Stromal cell of bone marrow (primary cell): Measurements from ENCODE around the gene SERPINA12.

Experiments
- DNase-seq: peaks from one replicate; pipeline ENCODE4 v3.0.0-alpha.2; 2012; ENCODE audit warnings: low read depth

SERPINA12 gene

DNA sequence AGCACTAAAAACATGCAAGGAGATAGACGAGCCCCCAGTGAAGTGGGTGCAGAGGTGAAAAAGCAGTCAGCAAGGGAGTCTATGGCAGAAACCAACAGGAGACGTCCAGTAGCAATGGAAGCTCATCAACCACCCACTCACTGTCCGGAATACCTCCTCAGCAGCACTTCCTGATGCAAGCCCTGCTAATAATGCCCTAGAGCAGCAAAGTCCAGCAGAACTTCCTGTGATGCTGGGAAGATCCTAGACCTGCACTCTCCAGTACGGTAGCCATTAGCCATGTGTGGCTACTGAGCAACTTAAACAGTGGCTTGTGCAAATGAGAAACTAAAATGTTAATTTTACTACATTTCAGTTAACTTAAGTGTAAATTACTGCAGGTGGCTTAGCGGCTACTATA, 44.2 kb downstream of the SERPINA12 start:
- DNase-seq, result no peak

DNA sequence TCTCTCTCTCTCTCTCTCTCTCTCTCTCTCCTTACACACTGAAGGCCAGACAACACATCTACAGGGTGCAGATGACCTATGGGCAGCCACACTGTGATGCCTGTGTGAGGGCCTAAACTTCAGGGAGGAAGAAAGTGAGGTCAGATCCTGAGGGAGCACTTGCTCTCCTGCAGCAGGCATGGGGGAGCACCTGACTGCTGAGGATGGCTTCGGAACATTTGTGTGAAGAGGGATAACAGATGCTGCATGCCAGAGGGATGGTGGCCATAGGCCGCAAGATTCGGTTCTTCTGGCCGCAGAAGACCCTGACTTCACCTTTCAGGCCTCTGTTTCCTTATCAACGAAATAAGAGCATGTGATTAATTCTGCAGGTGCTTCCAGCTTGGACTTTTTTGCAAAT, 45.0 kb downstream of the SERPINA12 start:
- no peak for DNase-seq

DNA sequence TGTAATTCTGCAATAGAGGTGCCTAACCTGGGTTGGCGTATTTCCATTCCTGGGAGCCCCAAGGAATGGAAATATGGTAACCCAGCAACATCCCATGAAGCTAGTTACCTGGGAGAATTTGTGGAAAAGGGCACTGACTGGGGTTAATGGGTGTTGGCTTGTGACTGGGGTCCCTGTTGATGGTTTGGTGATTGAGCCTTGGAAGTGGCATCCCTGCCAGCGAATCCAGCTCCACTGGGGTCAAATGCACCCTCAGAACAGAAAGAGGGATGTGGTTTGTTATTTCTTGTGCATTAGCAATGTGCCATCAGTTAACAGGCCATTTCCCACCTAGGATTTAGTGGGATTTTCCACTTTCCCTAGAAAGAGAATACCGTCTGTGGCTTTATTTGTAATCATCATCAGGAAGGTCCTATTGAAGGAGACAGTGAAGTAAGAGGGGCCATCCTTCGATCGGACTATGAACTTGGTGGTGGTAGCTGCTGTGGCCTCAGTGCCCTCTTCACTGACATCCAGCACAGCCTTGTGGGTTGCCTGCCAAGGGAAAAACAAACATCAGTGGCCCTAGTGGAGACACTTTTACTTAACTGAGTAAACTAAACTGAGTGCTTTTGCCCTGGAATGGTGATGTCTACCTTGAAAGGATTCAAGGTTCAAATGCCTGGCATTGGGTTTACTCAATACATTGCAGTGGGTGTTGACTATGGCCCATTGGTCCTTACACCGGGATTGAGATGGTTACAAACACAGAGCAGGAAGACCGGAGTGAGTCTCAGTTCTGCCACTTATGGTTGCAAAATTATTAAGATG, 46.3 kb downstream of the SERPINA12 start:
- DNase-seq, result no peak

DNA sequence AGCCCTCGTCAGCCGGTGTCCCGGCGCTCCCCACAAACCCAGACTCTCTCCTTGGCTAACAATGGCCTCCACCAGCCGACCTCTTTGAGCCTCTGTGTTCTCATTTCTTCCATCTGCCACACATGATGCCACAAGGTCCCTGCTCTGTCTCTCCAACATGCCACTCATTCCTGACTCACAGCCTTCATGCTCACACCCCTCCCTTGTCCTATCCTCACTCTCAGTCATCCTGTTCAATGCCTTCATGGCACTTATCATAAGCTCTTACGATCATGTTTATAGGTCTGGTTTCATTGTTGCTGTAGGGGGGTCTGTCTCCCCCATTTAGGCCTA, 47.1 kb downstream of the SERPINA12 start:
- no peak for DNase-seq

DNA sequence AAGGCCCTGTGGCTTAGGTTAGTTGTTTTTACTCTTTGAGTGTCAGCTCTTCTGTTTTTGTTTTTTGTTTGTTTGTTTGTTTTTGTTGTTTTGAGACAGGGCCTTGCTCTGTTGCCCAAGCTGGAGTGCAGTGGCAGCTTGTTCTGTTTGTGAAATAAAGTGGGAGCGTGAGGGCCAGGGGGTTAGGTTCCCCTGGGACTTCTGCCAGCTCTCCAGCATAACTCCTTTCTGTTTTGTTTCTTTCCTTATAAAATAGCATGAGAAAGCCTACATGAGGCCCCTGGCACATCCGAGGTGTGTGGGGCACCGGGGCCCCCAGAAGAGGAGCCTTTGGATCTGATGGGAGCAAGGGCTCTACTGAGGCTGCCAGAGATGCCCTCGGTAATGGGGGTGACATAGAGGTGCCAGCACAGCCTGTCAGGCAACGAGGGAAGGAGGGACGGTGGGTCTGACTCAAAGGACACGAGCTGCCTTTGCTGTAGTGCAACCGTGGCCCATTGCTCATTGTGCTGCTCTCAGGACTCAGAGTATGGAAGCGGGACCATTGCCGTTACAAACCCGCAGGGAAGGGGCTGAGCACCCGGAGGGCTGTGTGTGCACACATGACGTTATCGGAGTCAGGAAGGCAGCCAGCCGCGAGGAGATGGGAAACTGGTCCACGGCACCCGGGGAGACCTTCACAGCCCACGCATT, 47.6 kb downstream of the SERPINA12 start:
- no peak for DNase-seq

DNA sequence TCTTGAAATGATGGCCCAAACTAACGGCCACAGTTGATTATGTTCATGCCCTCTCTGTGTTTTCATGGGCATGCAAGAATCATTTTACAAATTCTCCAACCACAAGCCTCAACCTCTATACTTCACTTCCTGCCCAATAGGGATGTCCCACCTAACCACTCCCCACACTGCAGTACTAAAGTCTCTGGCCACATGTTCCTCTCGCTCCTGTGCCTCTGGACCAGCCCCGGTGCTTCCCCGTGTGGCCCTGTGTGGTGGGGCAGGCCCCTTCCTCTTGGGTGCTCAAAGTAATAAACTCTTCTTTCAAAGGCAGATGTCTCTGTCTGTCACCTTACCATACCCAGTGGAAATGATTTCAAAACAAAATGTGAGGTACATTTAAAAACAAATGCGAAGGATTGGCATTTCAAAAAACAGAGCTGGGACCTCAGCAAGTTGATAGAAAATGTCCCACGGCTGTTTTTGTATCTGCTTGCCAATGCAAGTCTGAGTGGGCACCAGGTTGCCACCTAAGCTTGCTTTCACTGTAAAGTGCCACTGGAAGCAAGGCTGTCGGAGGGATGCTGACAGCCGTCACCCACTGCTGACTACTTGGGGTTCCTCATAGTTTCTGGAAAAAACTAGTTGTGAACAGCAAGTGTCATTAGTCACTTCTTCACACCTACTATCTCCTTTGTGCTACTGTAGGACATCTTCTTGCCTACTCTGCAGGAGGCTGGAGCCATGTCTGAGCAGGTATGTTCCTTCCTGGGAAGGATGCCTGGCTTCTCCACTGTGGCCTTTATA, 48.4 kb downstream of the SERPINA12 start:
- DNase-seq, result no peak

DNA sequence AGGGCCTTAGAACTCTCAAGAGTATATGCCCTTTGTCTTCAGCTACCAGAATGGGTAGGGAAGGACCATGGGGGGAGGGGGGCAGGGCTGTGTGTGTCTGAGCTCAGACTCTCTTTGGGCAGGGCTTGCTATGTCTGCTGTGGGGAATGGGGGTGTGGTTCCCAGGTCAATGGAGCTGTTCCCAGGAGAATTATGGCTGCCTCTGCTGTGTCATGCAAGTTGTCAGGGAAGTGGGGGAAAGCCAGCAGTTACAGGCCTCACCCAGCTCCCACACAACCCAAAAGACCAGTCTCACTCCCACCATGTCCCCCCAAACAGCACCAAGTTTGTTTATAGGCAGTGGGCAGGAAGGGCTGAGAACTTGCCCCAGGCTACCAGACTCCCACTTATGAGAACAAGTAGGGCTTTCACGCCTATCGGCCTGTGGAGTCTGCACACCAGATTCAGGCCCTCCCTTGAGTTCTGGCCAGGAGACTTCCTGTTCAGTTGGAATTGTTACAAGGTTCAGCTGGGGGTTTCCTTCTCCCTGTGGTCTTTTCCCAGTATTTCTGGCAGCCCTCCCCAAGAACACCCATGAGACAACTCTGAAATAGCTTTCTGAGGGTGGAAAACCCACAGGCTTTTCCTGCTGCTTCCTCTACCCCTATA, 50.6 kb downstream of the SERPINA12 start:
- DNase-seq, result no peak

DNA sequence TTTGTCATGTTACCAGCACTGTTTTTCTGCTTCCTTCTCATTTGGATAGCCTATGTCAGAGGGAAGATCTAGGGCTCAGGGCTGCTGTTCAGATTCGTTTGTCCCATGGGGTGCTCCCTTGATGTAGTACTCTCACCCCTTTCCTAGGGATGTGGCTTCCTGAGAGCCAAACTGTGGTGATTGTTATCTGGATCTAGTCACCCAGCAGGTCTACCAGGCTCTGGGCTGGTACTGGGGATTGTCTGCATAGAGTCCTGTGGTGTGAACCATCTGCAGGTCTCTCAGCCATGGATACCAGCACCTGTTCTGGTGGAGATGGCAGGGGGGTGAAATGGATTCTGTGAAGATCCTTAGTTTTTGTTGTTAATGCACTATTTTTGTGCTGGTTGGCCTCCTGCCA, 51.2 kb downstream of the SERPINA12 start:
- DNase-seq, result no peak

DNA sequence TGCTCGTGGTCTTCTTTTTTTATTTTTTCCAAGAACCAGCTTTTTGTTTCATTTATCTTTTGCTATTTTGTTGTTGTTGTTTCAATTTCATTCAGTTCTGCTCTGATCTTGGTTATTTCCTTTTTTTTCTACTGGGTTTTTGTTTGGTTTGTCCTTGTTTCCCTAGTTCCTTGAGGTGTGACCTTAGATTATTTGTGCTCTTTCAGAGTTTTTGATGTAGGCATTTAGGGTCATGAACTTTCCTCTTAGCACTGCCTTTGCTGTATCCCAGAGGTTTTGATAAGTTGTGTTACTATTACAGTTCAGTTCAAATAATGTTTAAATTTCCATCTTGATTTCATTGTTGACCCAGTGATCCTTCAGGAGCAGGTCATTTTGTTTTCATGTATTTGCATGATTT, 53.3 kb downstream of the SERPINA12 start:
- no peak for DNase-seq

DNA sequence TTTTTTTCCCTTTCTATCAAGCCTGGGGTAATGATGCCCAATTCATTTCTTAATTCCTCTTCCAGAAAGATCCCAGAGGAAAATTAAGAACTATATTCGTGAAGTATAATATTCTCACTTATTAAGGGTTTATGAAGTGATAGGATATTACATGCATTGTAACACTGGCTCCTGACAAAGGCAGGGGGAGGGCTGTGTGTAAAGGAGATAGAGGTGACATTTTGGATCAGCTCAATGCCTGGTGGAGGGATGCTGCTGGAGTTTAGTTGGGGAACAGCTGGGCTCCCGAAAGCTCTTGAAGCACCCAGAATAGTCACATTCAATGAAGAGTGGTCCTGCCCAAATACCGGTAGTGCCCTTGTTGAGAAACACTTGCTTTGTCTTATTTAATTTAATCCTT, 57.4 kb downstream of the SERPINA12 start:
- no peak for DNase-seq

DNA sequence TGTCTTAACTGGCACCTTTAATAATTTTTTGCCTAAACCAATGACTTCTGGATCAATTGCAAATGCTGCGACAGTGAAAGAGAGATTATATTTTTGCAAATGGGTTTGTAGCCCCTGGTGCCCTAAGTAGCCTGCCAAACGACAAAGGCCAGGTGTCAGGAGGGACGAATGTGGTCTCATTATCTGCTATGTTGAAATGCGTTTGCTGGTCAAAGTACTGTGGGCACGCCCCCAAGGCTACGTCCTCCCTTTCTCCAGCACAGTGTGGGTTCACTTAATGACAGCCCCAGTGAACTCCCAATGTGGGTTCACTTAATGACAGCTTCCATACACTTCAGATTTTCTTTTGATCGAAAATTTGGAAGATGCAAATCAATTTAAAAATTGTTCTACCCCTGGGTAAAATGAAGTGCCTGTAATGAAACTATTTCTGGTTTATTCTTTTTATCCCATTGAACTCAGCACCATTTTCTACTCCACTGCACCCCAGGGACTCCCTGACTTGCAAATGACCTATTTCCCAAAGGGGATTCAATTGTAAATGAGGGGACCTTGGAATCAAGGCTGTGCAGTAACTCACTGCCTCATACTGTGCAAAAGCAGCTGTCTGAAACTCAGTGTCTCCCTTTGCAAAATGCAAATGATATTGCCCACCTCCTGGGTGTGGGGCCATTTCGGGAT, 58.0 kb downstream of the SERPINA12 start:
- no peak for DNase-seq

DNA sequence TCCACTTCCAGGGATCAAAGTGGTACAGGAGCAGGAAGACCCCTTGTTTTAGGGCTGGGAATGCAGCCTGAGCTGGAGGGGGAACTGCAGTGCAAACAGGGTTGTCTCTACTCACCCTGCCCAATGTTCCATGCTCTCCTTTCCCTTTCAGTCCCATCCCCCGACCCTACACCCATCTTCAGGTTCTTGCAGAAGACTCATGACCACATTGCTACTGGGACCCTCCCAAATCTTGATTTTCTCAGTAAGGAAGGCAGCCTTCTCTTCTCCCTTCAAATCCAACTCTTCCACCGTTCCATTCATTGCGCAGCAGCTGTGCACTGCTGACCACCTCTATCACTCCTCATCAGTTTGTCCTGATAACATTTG, 58.6 kb downstream of the SERPINA12 start:
- DNase-seq, result no peak

DNA sequence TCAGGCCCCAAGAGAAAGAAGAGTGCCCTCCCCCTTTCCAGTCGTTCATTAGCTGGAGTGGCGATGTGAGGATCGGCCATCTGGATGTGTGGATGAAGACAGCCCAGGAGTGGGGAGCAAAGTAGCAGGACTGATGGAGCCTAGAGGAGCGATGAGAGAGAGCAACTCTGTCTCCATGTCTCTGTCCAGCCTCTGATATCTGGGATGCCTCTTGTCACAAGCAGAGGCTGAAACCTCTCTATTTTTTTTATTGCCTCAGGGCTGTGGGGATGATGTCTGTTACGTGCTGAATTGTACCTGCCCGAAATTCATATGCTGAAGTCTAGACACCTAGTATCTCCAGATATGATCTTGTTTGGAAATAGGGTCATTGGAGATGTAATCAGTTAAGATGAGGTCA, 59.3 kb downstream of the SERPINA12 start:
- DNase-seq, result no peak

DNA sequence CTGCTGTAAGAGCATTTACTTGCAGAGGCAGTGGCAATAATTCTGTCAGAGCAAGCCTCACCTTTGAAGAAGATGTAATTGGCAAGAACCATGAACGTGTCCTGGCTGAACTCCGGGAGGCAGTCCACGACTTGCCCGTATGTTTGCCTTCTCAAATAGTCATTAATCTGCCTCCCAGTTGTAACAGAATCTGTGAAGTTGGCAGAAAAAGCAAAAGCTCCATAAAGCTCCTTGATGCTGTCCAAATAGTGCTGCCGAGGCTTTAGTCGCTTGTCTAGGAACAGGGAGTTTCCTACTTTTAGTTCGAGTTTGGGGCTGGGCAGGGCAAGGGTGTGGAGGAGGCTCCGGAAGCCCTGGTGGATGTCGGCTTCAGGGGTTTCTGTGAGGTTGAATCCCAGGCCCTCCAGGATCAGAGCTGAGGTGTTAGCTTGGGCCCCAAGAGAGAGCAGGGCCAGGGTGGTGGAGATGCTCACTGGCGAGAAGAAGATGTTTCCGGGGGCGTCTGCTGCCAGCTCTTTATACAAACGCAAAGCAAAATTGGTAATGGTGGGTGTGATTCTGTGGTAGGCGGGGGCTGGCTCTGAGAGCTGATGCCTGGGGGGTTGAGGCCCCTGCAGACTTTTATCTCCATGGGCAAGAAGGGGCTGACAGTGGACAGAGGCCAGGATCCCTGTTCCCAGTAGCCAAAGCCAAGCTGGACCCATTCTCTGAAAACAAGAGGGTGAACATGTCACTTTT, 61.0 kb downstream of the SERPINA12 start:
- no peak for DNase-seq

DNA sequence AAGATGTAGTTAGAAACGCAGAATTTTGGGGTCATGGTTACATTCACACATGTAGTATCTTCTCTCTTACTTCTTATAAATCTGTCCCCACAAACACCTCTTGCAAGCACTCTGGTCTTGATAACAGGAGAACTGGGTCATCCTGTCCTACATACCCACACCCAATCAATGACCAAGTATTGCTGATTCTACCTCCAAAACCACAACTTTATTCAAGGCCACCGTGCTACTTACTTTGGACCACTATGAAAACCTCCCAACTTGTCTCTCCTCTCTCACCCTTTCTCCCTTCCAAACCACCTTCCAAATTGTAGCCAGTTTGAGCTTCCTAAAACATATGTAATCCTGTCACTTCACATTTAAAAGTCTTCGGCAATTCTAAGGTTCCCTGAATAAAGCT, 62.1 kb downstream of the SERPINA12 start:
- no peak for DNase-seq

DNA sequence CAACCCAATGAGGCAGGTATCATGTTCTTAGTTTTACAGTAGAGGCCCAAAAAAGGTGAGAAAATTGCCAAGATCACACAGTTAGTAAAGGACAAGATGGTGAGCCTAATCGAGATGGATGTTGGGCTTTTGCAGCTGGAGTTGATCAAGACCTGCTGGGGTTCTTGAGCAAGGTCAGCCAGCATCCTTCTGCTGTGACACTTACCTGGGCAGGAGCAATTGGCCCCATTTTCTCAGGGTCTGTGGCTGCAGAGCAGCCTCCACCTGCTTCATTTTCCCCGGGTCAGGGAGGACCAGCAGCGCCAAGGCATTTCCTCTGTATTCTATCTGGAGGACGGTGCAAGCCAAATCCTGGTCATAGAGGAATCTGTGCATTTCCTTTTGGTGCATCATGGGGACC, 63.1 kb downstream of the SERPINA12 start:
- DNase-seq, result no peak

DNA sequence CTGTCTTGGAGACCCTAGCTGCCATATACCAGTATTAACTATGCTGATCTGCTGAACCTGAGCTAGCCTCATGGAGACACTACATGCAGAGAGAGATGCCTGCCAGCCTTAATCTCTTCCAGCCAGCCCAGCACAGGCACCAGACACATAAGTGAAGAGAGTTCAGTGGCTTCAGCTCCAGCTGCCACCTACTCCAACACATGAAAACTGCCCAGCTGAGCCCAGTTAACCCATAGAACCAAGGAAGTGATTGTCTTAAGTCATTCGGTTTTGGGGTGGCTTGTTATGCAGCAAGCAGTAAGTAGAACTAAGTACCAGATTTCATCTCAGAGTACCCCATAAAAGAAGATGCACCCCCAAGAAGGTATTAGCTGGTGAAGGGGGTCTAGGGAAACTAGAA, 64.3 kb downstream of the SERPINA12 start:
- DNase-seq, result no peak

DNA sequence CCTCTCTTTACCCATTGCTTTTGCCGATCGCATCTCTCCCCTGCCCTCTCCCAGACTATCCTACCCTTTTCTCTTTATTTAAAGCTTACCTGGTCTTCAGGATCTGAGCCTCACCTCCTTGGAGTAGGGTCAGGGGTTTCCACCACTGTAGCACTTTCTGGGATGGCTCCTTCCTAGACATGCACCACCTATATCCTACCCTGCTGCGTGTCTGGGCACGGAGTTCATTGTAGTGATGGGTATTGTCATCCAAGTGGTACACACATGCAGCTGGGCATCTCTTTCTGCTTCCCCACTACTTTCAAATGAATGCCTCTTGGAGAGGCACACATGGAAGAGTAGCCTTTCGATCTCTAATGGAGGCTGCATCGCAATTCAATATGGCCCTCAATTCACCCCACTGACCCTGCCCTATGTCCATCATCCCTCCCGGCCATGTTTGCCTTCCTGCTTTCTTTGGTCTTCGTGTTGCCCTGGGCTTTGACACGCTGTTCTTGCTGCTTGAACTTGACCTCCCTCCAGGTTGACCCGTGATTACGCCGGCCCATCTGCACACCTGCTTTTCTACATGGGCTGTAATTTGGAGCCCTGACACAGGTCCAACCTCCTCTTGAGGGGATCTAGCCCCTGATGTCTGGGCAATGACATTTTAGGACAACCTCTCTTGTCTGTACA, 67.6 kb downstream of the SERPINA12 start:
- DNase-seq, result no peak

DNA sequence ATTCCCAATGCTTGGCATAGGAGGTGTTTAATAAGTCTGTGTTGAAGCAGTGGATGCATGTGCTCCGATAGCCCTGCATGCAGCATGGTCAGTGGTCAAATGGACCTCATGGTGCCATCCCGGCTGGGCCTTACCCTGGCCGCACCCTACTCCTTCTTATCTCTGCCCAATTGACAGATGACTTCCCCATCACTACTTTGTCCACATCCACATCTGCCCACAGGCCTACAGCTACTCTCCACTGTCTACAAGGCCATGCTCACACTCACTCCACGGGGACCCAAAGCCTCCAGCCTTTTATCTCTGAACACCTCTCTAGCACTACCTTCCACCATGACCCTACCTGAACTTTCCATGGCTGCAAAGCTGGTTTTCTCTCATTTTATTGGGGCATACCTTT, 68.1 kb downstream of the SERPINA12 start:
- DNase-seq, result no peak

DNA sequence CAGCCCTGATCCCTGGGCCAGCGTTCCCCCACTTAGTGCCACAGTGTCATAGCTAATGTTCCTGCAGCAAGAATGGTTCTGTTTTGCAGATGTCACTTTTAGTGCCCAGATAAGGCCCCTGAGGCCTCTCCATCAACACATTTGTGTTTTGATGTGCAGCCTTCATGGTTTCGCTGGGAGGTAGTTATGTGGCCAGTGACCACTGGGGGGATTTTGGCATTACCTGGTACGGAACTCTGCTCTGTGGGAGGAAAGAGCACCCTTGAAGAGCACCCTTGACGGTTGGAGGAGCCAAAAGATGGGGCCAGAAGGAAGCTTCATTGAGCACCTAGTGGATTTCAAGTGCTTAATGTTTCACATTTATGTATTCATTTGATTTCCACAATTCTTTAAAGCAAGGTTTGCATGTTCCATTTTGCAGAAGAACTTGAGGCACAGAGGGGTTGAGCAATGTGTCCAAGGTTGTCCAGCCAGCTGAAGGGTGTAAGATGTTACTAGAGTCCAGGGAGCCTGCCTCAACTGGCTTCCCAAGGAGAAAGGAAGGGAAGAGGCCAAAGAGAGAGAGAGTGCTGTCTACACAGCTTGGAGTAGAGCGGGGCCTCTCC, 69.7 kb downstream of the SERPINA12 start:
- no peak for DNase-seq
